K562 (cell line): ENCODE data around the gene SORCS1. TPM values are rescaled to one million over a fixed set of nuclear protein-coding genes. Genes with fewer than 3 reads are reported as not detected.

Source experiments
- ATAC-seq: fragments of 200-7000 bp; cut with Tn5 transposase; 3 replicates; pipeline ENCODE4 v1.9.1; 2020; ENCODE audit warnings: moderate library complexity
- BruUV-seq: library from RNA; stranded (reverse); fragments of 400-500 nt; replicated peaks from 2 replicates; lab custom pipeline; 2021; lab: Mats Ljungman, UMichigan
- CTCF ChIA-PET: fragments of 300-600 bp; formaldehyde crosslinking; extraction: SDS; loops from one replicate; lab custom pipeline; 2021; ENCODE audit warnings: low intra/inter-chr PET ratio; lab: Yijun Ruan, JAX
- POLR2A ChIA-PET: fragments of 300-600, 350-650 bp; sonication (Branson Sonifier 250); formaldehyde crosslinking; extraction: SDS; loops from one replicate; lab custom pipeline; 2021; ENCODE audit warnings: antibody characterized with exemption, inconsistent platforms; lab: Yijun Ruan, JAX
- DNase-seq, 4 experiments: peaks; one replicate each; pipeline versions ENCODE4 v3.0.0 to v3.0.0-alpha.2; 2011 to 2018; ENCODE audit warnings: low spot score in 3 of 4, mixed read lengths in 3 of 4; ENCODE audit errors: extremely low read depth in 1 of 4
- FAIRE-seq: peaks from 2 replicates; lab custom pipeline; 2011; peaks lifted over from hg19 to GRCh38; lab: Jason Lieb, UNC
- H2AFZ ChIP-seq: 2 replicates; pipeline ENCODE4 v1.6.0; 2011; ENCODE audit warnings: low read depth, low read length, control low read depth, inconsistent platforms
- H3K27ac ChIP-seq: fragments of 200-600 bp; 3 replicates; pipeline ENCODE4 v1.8.0; 2011; ENCODE audit warnings: low read depth, mild to moderate bottlenecking, control low read depth, inconsistent platforms, low read length, moderate library complexity, mixed read lengths; ENCODE audit errors: extremely low read depth
- H3K27me3 ChIP-seq, 2 experiments: fragments of 300-600 bp in 1 of 2; 2 replicates in 1 of 2; 3 replicates in 1 of 2; pipeline versions ENCODE4 v1.6.0 to v1.8.0; 2011; ENCODE audit warnings: inconsistent platforms in 2 of 2, low read length in 2 of 2, mild to moderate bottlenecking in 1 of 2, mixed read lengths in 1 of 2, moderate library complexity in 1 of 2; ENCODE audit not compliant: control insufficient read depth in 2 of 2, insufficient read depth in 2 of 2
- H3K36me3 ChIP-seq: fragments of 300-600 bp; 3 replicates; pipeline ENCODE4 v1.8.0; 2011; ENCODE audit warnings: mild to moderate bottlenecking, low read length, inconsistent platforms; ENCODE audit not compliant: control insufficient read depth, insufficient read depth
- H3K4me1 ChIP-seq, 2 experiments: fragments of 200-600 bp in 1 of 2; replicated peaks in 1 of 2; 2 replicates in 1 of 2; 3 replicates in 1 of 2; pipeline versions ENCODE4 v1.5.1 to v1.8.0; 2011; ENCODE audit warnings: inconsistent platforms in 2 of 2, low read length in 2 of 2, mild to moderate bottlenecking in 1 of 2, mixed read lengths in 1 of 2, moderate library complexity in 1 of 2; ENCODE audit not compliant: control insufficient read depth in 2 of 2, insufficient read depth in 2 of 2
- H3K4me2 ChIP-seq: 2 replicates; pipeline ENCODE4 v1.6.1; 2011; ENCODE audit warnings: low read length, control low read depth, inconsistent platforms, mixed read lengths; ENCODE audit not compliant: insufficient read depth
- H3K4me3 ChIP-seq: fragments of 200-600 bp; sonication (generic), shearing (Covaris generic); 2 replicates; pipeline ENCODE4 v1.5.1; 2016; ENCODE audit warnings: control low read depth, inconsistent platforms
- H3K79me2 ChIP-seq: fragments of 200-600 bp; 3 replicates; pipeline ENCODE4 v1.8.0; 2011; ENCODE audit warnings: low read length, inconsistent platforms; ENCODE audit not compliant: control insufficient read depth, insufficient read depth
- H3K9ac ChIP-seq, 2 experiments: 2 replicates each; pipeline versions ENCODE4 v1.6.0 to v1.6.1; 2011; ENCODE audit warnings: low read depth in 2 of 2, low read length in 2 of 2, control low read depth in 1 of 2, inconsistent platforms in 1 of 2, mild to moderate bottlenecking in 1 of 2, mixed read lengths in 1 of 2; ENCODE audit not compliant: insufficient read depth in 1 of 2
- H3K9me1 ChIP-seq: one replicate; pipeline ENCODE4 v1.6.0; 2011; ENCODE audit warnings: inconsistent platforms, mild to moderate bottlenecking, low read length, moderate library complexity; ENCODE audit not compliant: control insufficient read depth, insufficient read depth
- H3K9me3 ChIP-seq: replicated peaks from 2 replicates; pipeline ENCODE4 v1.5.1; 2011; ENCODE audit warnings: low read depth, low read length, inconsistent platforms; ENCODE audit not compliant: control insufficient read depth, insufficient read depth
- H4K20me1 ChIP-seq: replicated peaks from 2 replicates; pipeline ENCODE4 v1.6.1; 2011; ENCODE audit warnings: low read length, inconsistent platforms, mixed read lengths; ENCODE audit not compliant: control insufficient read depth, insufficient read depth
- NFIC ChIP-seq: fragments of 450-650 bp; IDR thresholded peaks from 2 replicates; pipeline ENCODE4 v1.6.1; 2017; ENCODE audit warnings: mild to moderate bottlenecking, inconsistent platforms
- XRCC3 ChIP-seq: fragments of 450-650 bp; IDR thresholded peaks from 2 replicates; pipeline ENCODE4 v1.6.1; 2017; ENCODE audit warnings: mild to moderate bottlenecking, moderate library complexity
- ZBTB40 ChIP-seq, 2 experiments: fragments of 450-650 bp in 1 of 2; sonication (generic) in 1 of 2; formaldehyde crosslinking in 1 of 2; IDR thresholded peaks; 2 replicates each; pipeline versions ENCODE4 v1.7.1 to v1.9.0; 2016 to 2022; ENCODE audit warnings: inconsistent platforms in 1 of 2, mild to moderate bottlenecking in 1 of 2, missing genetic modification reagents in 1 of 2
- WGBS: fragments of 100-300 bp; shearing (Covaris generic); methylation state at CpG from one replicate; pipeline ENCODE4 v1.1.6; 2016; ENCODE audit warnings: low coverage, mixed read lengths; ENCODE audit not compliant: insufficient coverage; ENCODE audit errors: missing lambda C conversion rate; 5-methylcytosine and 5-hydroxymethylcytosine counted together
- in situ Hi-C: fragments of 300-500 bp; cut with MboI; formaldehyde crosslinking; loops from 4 replicates; pipeline ENCODE4 v1.15.0; 2018; ENCODE audit warnings: inconsistent platforms, mixed read lengths
- intact Hi-C: fragments of 100-400 bp; cut with micrococcal nuclease; formaldehyde crosslinking; loops from 2 replicates; pipeline ENCODE4 v1.14.2; 2022
- polyA plus RNA-seq, 8 experiments: library from polyadenylated mRNA; depleted of rRNA in 4 of 8; stranded (reverse) in 5 of 8; unstranded in 3 of 8; fragments of >200 nt; fragmentation: Nextera tagmentation in 2 of 8; fragmentation: Illumina TruSeq in 1 of 8; extraction: Ambion mirVana in 2 of 8; extraction: Trizol in 1 of 8; gene quantifications; 2 replicates each; pipeline versions ENCODE4 v1.2.1 to v1.2.3, GENCODE V29; 2011 to 2014; ENCODE audit warnings: inconsistent platforms in 1 of 8, missing spikeins in 1 of 8
- total RNA-seq, 7 experiments: library from RNA; depleted of rRNA in 6 of 7; stranded (reverse); fragments of >200 nt in 6 of 7; fragmentation: Illumina TruSeq in 2 of 7; extraction: Trizol in 2 of 7; gene quantifications; 2 replicates each; pipeline versions ENCODE4 v1.2.1 to v1.2.3, GENCODE V29; 2011 to 2021; ENCODE audit warnings: low replicate concordance in 1 of 7

Gene SORCS1
- total and polyA plus RNA-seq, 9 of the 15 experiments (the other 6 are each of a cell fraction or from before 2014, with no cell fraction given): 1.5 to 3.9 (median 2.7) TPM

- no peak for ATAC-seq
- H3K27me3 ChIP-seq: no peaks in the 10 kb centered on the region
- intact Hi-C loops: no loop called here
- H2AFZ ChIP-seq: no peak overlapping the region
- in situ Hi-C loops: no loop called here
- H3K9ac ChIP-seq: no peak overlapping the region
- no peaks in the 10 kb centered on the region for H3K36me3 ChIP-seq
- no peak overlapping the region for H3K4me3 ChIP-seq
- no peak overlapping the region for H3K27ac ChIP-seq
- no peak for DNase-seq
- no peaks in the 10 kb centered on the region for H3K4me1 ChIP-seq
- POLR2A ChIA-PET: no interaction called here
- H3K4me2 ChIP-seq: no peak overlapping the region
- CTCF ChIA-PET: no interaction called here
- no peaks in the 10 kb centered on the region for H3K9me3 ChIP-seq
- H3K79me2 ChIP-seq: no peaks in the 10 kb centered on the region
- no peaks in the 10 kb centered on the region for H3K9me1 ChIP-seq
- peak; percentile 31; the same call in 1 of the 2 replicates for TF ChIP-seq NFIC
- TF ChIP-seq XRCC3: no peak
- peak; percentile 53; the same call in 1 of the 2 replicates for TF ChIP-seq ZBTB40 (IDR thresholded peaks at IDR 0.05)
- no peak for TF ChIP-seq ZBTB40 (CRISPR knock-in tag; IDR thresholded peaks at IDR 0.05)
- TF ChIP-seq, all 486 proteins: peak for 2
- FAIRE-seq: no peak
- BruUV-seq: no TSS peak
- 36% methylated on average over 1 of the region's 2 CpGs for WGBS
- no peaks in the 10 kb centered on the region for H4K20me1 ChIP-seq
These were observed 185.8 kb downstream of the SORCS1 start for GRCh38 chr10:106978756-106979155.
